HepG2 (cell line): Measurements from ENCODE around the gene KIF26B. TPM values are rescaled to one million over a fixed set of nuclear protein-coding genes. Genes with fewer than 3 reads are reported as not detected.

Source experiments
- ATAC-seq: fragments of 200-7000 bp; cut with Tn5 transposase; 3 replicates; pipeline ENCODE4 v1.9.1; 2020; ENCODE audit warnings: mild to moderate bottlenecking, moderate library complexity
- BruUV-seq: library from RNA; stranded (reverse); fragments of 400-500 nt; replicated peaks from 2 replicates; lab custom pipeline; 2021; lab: Mats Ljungman, UMichigan
- CTCF ChIA-PET: fragments of 300-600 bp; formaldehyde crosslinking; extraction: SDS; loops from one replicate; lab custom pipeline; 2021; ENCODE audit warnings: low total read pairs, inconsistent platforms, low intra/inter-chr PET ratio; lab: Yijun Ruan, JAX
- POLR2A ChIA-PET: fragments of 350-600 bp; sonication (Branson Sonifier 250); formaldehyde crosslinking; loops from one replicate; lab custom pipeline; 2020; ENCODE audit warnings: antibody characterized with exemption, inconsistent platforms; lab: Yijun Ruan, JAX
- DNase-seq: peaks from one replicate; pipeline ENCODE4 v3.0.0-alpha.2; 2015; ENCODE audit warnings: low spot score
- FAIRE-seq: peaks from 3 replicates; lab custom pipeline; 2011; peaks lifted over from hg19 to GRCh38; lab: Jason Lieb, UNC
- H2AFZ ChIP-seq: one replicate; pipeline ENCODE4 v1.6.1; 2011; ENCODE audit warnings: low read length, inconsistent platforms
- H3K27ac ChIP-seq: fragments of 300-600 bp; 3 replicates; pipeline ENCODE4 v1.8.0; 2011; ENCODE audit warnings: mixed run types, mild to moderate bottlenecking, mixed read lengths, low read length, inconsistent platforms; ENCODE audit not compliant: insufficient read depth; ENCODE audit errors: extremely low read length
- H3K27me3 ChIP-seq, 2 experiments: fragments of 200-600 bp in 1 of 2; 2 replicates in 1 of 2; 3 replicates in 1 of 2; pipeline versions ENCODE4 v1.6.0 to v1.8.0; 2011; ENCODE audit warnings: low read length in 2 of 2, mild to moderate bottlenecking in 2 of 2, moderate library complexity in 2 of 2, inconsistent platforms in 1 of 2; ENCODE audit not compliant: insufficient read depth in 2 of 2, control insufficient read depth in 1 of 2
- H3K36me3 ChIP-seq, 2 experiments: fragments of 200-600 bp in 1 of 2; replicated peaks in 1 of 2; 2 replicates in 1 of 2; 3 replicates in 1 of 2; pipeline versions ENCODE4 v1.5.1 to v1.8.0; 2011; ENCODE audit warnings: low read length in 2 of 2, inconsistent platforms in 1 of 2; ENCODE audit not compliant: insufficient read depth in 2 of 2, control insufficient read depth in 1 of 2
- H3K4me1 ChIP-seq: 2 replicates; pipeline ENCODE4 v1.5.1; 2012; ENCODE audit warnings: low read length, inconsistent platforms; ENCODE audit not compliant: insufficient read depth
- H3K4me2 ChIP-seq: 2 replicates; pipeline ENCODE4 v1.6.0; 2011; ENCODE audit warnings: low read depth, low read length, inconsistent platforms
- H3K4me3 ChIP-seq, 3 experiments: fragments of 200-600 bp in 1 of 3; sonication (generic), shearing (Covaris generic) in 1 of 3; replicated peaks in 1 of 3; 2 replicates each; pipeline ENCODE4 v1.5.1; 2011 to 2016; ENCODE audit warnings: low read length in 3 of 3, inconsistent platforms in 2 of 3, low read depth in 2 of 3, mild to moderate bottlenecking in 2 of 3, control low read depth in 1 of 3, mixed read lengths in 1 of 3; ENCODE audit not compliant: insufficient read depth in 1 of 3
- H3K79me2 ChIP-seq: one replicate; pipeline ENCODE4 v1.6.1; 2011; ENCODE audit warnings: low read length, inconsistent platforms; ENCODE audit not compliant: insufficient read depth
- H3K9ac ChIP-seq: 2 replicates; pipeline ENCODE4 v1.6.0; 2011; ENCODE audit warnings: mild to moderate bottlenecking, low read depth, low read length, inconsistent platforms; ENCODE audit not compliant: insufficient read depth
- H3K9me3 ChIP-seq: 2 replicates; pipeline ENCODE4 v1.5.1; 2012; ENCODE audit warnings: mild to moderate bottlenecking, low read length
- H4K20me1 ChIP-seq: 2 replicates; pipeline ENCODE4 v1.6.0; 2011; ENCODE audit warnings: inconsistent platforms, mild to moderate bottlenecking, low read length, moderate library complexity; ENCODE audit not compliant: insufficient read depth
- AHDC1 ChIP-seq: sonication (generic); formaldehyde crosslinking; IDR thresholded peaks from 2 replicates; pipeline ENCODE4 v1.5.1; 2020; ENCODE audit warnings: mild to moderate bottlenecking, missing genetic modification reagents, borderline replicate concordance
- ATF1 ChIP-seq: IDR thresholded peaks from 2 replicates; pipeline ENCODE4 v1.6.1; 2016; ENCODE audit warnings: mild to moderate bottlenecking, control low read depth
- DZIP1 ChIP-seq: sonication (generic); formaldehyde crosslinking; IDR thresholded peaks from 2 replicates; pipeline ENCODE4 v1.5.0; 2020; ENCODE audit warnings: mild to moderate bottlenecking, missing genetic modification reagents
- EHMT2 ChIP-seq: fragments of 200-600 bp; sonication (generic); IDR thresholded peaks from 2 replicates; pipeline ENCODE4 v1.7.0; 2017; ENCODE audit warnings: antibody characterized with exemption, low read depth, low read length, borderline replicate concordance
- HHEX ChIP-seq: IDR thresholded peaks from 2 replicates; pipeline ENCODE4 v1.6.1; 2016; ENCODE audit warnings: control low read depth
- MEIS2 ChIP-seq: sonication (generic); formaldehyde crosslinking; IDR thresholded peaks from 2 replicates; pipeline ENCODE4 v1.9.0; 2021; ENCODE audit warnings: mild to moderate bottlenecking, missing genetic modification reagents
- RXRB ChIP-seq: IDR thresholded peaks from 2 replicates; pipeline ENCODE4 v1.6.1; 2016; ENCODE audit warnings: borderline replicate concordance, missing genetic modification reagents, missing compliant biosample characterization
- SP2 ChIP-seq: sonication (generic); formaldehyde crosslinking; IDR thresholded peaks from 2 replicates; pipeline ENCODE4 v1.5.1; 2020; ENCODE audit warnings: mild to moderate bottlenecking, missing genetic modification reagents
- THAP9 ChIP-seq: sonication (generic); formaldehyde crosslinking; IDR thresholded peaks from 2 replicates; pipeline ENCODE4; 2020; ENCODE audit warnings: missing genetic modification reagents, mild to moderate bottlenecking, borderline replicate concordance
- ZBTB2 ChIP-seq: sonication (generic); formaldehyde crosslinking; IDR thresholded peaks from 2 replicates; pipeline ENCODE4 v1.8.0; 2022; ENCODE audit warnings: low read depth, missing genetic modification reagents
- ZNF180 ChIP-seq: sonication (generic); formaldehyde crosslinking; IDR thresholded peaks from 2 replicates; pipeline ENCODE4 v1.4.0; 2020; ENCODE audit warnings: low read depth, missing genetic modification reagents, borderline replicate concordance
- ZZZ3 ChIP-seq: sonication (generic); formaldehyde crosslinking; IDR thresholded peaks from 2 replicates; pipeline ENCODE4 v1.4.0; 2020; ENCODE audit warnings: missing genetic modification reagents, mild to moderate bottlenecking, borderline replicate concordance
- WGBS: methylation state at CpG from one replicate; pipeline ENCODE4 v1.1.6; 2017; ENCODE audit warnings: low lambda C conversion rate; 5-methylcytosine and 5-hydroxymethylcytosine counted together
- in situ Hi-C: cut with HindIII; loops from 2 replicates; pipeline ENCODE4 v1.10.0; 2017; ENCODE audit warnings: low pct_unique_long_range_greater_than_20kb; ENCODE audit not compliant: extremely low pct_ligation_motif_present
- intact Hi-C: fragments of 100-400 bp; cut with micrococcal nuclease; formaldehyde crosslinking; loops from one replicate; pipeline ENCODE4 v1.10.0; 2022; ENCODE audit not compliant: unreplicated experiment
- polyA plus RNA-seq, 8 experiments: library from polyadenylated mRNA; depleted of rRNA in 3 of 8; stranded (reverse) in 7 of 8; unstranded in 1 of 8; fragments of >200 nt; fragmentation: Illumina TruSeq in 4 of 8; extraction: Trizol in 4 of 8; gene quantifications; 2 replicates each; pipeline versions ENCODE4 v1.2.1 to v1.2.3, GENCODE V29; 2011 to 2016; ENCODE audit warnings: low read depth in 4 of 8, missing spikeins in 1 of 8, mixed read lengths in 1 of 8; ENCODE audit not compliant: insufficient read depth in 1 of 8
- total RNA-seq, 5 experiments: library from RNA; depleted of rRNA; stranded (reverse); fragments of >200 nt; fragmentation: Illumina TruSeq; extraction: Trizol; gene quantifications; 2 replicates each; pipeline ENCODE4 v1.2.3, GENCODE V29; 2016; ENCODE audit warnings: low read depth in 1 of 5

The KIF26B gene
- total and polyA plus RNA-seq, 2 of the 13 experiments (the other 11 are each of a cell fraction or from before 2014, with no cell fraction given), result 0.08 to 0.09 TPM

- no TSS peak for BruUV-seq
- H3K36me3 ChIP-seq, result no peaks in the 10 kb centered on the region
- DNase-seq (no peak), FAIRE-seq (no peak), ATAC-seq (no peak)
- no peak overlapping the region for H3K9ac ChIP-seq
- no peaks in the 10 kb centered on the region for H4K20me1 ChIP-seq
- POLR2A ChIA-PET, result no interaction called here
- H3K4me1 ChIP-seq, result no peaks in the 10 kb centered on the region
- no peaks in the 10 kb centered on the region for H3K9me3 ChIP-seq
- no peak overlapping the region for H3K27ac ChIP-seq
- no peak overlapping the region for H3K4me2 ChIP-seq
- no peak overlapping the region for H2AFZ ChIP-seq
- 86% methylated on average over 6 of the region's 6 CpGs for WGBS
- CTCF ChIA-PET, result no interaction called here
- in situ Hi-C loops, result no loop called here
- intact Hi-C loops, result no loop called here
- H3K27me3 ChIP-seq, result no peaks in the 10 kb centered on the region
- H3K79me2 ChIP-seq, result no peaks in the 10 kb centered on the region
- no peak overlapping the region for H3K4me3 ChIP-seq
- TF ChIP-seq DZIP1 (CRISPR knock-in tag) (no peak), EHMT2 (no peak), ZBTB2 (CRISPR knock-in tag) (no peak), THAP9 (CRISPR knock-in tag) (no peak), MEIS2 (CRISPR knock-in tag) (no peak), HHEX (CRISPR knock-in tag) (no peak), ZNF180 (no peak), AHDC1 (no peak), ZZZ3 (CRISPR knock-in tag) (no peak), SP2 (CRISPR knock-in tag) (no peak), RXRB (CRISPR knock-in tag) (no peak), ATF1 (CRISPR knock-in tag) (no peak)
Observed at GRCh38 chr1:245232931-245233330, 78.1 kb downstream of the KIF26B start.
